ENCODE measurements around the gene HOXB6. TPM values are rescaled to one million over a fixed set of nuclear protein-coding genes. Genes with fewer than 3 reads are reported as not detected.

Gene HOXB6
- total RNA-seq, 1 donor from 2014 or later, result 2.0 TPM

GRCh38 chr17:48621410-48622392 lies 16.9 kb upstream of the HOXB6 start:
- DNase-seq (ENCODE audit: low spot score), result no peak

DNA sequence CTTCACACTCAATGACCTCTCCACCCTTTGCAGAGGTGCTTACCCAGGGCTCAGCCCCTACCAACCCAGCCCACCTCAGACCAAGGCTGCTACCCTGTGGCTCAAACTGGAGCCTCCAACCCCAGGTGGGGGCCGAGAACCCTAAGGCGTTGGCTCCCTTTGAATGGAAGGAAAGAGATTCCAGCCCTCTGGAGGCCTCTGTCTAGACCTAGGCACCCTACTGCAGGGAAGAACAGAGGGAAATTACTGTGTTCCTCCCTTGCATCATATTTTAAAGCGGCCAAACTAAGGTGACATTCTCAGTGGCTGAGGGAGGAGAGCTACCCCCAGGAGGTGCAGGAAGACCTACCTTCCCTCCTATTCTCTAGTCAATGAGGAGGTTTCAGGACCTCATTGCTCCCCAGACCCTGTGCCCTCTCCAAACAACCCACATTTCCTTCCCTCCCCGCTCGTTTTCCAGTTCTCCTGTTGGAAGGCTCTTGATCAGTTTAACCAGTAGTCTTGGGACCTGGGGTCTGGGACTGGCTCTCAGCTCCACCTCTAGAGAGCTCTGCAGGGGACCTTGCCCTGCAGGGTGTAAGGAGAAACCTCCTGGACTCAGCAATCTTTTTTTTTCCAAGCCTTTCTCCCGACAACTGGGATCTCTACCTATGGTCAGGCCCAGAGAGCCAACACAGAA lies 15.8 kb upstream of the HOXB6 start:
- DNase-seq (ENCODE audit: low spot score), result no peak

DNA sequence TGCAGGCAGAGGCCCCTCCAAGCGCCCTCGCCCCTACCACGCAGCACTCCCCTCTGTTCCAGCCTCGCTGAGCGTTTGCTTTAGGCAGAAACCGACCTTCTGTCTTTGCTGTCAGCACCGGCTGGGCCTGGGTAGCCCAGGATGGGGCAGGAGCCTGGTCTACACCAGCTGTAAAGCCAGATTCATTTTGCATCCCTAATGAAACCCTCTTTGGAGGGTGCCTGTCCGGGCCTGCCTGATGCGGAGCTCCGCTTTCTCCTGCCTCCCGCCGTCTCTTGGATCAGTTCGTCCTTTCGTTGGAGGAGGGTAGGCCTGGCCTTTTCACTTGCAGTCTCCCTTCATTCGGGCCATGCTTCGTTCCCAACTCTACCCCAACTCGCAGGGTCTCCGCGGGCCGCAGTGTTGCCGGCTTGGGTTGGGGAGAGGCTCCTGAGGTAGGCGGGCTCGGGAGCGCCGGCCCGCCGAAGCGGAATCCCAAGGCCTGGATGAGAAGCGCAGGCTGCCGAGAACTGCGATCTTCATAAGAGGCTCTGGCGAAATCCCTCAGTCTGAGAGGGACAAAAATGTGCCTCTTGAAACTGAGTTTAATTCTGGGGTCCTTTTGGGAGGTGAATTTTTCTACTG lies 15.2 kb upstream of the HOXB6 start:
- no peak for DNase-seq (ENCODE audit: low spot score)

DNA sequence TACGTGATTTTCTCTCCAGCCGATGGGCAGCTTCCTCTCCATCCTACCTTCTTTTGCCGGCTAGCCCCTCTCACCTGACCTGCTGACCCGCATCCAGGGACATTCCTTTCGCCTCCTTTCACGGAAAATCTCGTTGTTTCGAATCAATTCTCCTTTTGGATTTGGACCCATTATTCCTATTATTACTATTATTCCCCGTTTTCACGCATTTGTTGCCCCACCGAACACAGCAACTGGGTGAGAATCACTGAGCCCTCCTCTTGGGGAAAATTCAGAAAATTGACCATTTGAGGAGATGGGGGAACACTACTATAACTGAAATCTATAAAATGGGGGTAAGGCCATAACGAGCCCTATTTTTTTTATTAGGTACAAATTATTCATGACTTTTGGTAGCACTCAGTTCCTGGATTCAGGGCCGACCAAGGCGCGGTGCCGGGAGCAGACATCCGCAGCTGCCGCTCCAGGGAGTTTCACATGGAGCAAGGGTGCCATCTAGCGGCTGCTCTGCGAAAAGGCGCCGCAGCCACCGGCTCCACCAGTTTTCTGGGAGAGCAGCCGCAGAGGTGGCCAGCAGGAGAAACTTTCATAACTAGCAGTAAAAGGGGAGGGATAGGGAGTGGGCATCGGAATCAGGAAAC lies 13.6 kb upstream of the HOXB6 start:
- peak; percentile 89 for DNase-seq (ENCODE audit: low spot score)

DNA sequence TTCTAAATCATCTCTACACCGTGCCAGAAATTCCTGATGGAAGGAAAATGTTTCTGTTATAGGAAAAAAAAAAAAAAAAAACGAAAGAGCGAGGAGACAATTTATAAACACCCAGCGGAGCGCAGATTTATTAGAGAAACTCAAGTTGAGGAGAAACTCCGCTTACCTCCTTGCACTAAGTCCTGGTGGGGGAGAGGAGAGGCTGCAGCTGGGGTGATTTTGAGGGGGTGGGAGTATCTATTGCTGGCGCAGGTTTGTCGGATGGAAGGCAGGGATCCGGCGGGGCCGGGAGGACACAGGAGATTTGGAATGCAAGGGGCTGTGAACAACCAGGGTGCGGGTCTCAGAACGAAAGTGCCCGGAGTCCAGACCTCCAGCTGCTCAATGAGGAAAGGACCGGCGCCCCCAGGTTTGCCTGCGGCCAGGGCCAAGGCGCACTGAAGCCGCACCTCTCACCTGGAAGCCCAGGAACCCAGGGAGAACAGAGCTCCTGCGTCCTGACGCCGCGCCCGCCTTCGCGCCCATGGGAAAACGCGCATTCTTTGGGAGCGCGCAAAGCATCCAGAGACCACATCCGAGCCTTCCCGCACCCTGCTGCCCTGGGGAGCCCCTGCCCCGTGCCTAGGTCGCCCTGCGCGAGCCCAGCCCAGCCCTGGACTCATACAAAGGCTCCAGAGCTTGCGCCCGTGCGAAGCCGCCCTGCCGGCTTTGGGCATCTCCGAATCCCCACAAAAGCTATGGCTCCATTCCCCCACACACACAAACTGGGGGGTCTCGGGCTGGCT lies 12.9 kb upstream of the HOXB6 start:
- DNase-seq (ENCODE audit: low spot score), result no peak

DNA sequence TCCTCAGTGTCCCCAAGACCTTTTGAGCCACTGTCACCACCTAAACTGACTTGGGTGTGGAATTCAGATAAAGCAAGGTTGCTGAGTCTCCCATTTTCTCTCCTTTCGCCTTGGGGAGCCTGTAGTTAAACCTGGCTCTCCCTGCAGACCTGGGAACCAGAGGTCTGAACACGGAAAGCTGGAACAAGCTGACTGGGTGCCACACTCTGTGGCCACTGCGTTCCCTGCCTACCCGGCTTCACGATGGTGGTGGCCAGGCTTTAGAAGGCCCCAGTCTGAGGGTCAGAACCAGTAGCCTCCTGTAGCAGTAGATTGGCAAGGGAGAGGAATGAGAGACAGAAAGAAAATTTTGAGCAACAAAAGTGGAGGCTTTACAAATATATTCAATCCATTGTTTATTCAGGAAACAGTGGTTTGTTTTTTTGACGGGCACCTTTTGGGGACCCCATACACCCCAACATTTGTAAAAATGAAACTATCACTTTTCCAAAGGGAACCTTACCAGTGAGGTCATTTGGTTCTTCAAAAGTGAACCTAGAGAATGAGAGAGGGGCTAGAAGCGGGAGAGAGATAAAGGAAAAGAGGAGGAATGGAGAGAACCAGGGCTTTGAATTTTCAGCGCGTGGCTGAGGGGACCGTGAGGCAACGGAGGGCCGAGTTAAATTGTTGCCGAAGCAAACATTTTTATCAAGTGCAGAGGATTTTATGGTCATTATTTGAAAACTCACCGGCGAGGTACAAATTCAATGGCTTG lies 12.1 kb upstream of the HOXB6 start:
- DNase-seq (ENCODE audit: low spot score), result no peak

DNA sequence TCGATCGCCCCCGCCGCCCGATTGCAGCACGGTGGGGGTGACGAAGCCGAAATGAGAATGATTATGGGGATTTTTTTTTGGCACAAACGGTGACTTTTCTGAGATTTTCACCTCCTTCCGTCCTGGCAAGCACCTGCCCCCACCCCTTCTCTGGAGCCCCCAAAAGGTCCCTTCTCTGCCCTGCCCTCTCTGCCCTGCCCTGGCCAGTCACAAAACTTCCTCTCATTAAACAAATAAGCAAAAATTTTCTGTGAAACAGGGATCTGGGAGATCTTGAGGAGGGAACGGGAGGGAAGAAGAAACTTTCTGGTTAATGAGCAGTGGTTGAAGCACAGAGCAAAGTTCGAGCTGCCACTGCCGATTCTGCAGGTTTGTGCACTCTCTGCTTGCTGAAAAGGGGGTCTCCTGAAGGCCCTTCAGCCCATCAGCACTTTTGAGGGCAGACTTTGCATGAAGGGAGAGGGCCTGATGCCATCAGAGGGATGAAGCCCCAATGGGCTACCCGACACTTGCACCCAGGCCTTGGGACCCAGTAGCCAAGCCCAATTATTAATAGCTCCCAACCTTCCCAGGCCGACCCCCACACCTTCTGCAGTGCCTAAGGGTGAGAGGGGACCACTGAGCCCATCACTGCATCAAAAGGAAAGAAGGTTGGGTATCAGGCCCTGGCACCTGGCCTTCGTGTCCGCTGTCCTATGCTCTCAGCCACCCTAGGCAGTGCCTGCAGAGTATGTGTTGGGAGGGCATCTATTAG lies 11.4 kb upstream of the HOXB6 start:
- DNase-seq (ENCODE audit: low spot score), result no peak

DNA sequence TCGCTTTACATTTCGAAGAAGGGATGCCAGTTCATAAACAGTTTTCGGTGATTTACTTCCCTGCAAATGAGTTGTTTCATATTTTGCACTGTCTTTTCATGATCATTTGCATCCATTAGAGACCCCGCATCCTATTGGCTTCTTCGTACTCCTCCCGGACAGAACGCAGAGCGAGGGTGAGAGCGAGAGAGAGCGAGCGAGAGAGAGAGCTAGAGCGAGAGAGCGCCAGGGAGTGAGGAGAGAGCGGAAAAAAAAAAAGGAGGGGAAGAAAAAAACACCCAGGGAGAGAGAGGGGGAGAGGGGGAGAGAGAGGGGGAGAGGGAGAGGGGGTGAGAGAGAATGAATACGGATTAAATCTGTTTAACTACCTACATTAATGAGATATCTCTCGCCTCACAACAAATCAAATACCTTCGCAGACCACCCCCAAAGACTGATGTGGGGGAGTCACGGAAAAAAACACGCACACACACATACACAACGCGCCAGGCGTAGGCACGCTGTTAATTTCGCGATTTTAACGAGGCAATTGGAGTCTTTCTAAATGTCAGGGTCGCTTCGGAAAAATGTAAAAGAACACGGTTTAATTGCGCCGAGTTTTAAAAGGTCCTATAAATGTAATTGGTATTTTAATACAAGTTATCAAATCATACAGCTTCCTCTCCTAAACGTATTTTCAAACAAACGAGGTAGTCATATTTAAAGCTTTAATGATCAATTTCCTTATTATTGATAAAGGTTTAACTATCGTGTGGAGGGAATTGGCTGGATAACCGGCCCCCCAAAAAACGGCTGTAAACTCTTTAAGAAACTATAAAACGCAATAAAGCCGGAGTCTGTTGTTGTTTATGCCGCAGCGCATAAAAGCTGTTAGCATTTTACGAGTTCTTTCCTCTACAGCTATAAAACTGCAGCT lies 10.5 kb upstream of the HOXB6 start, which contains the start of gene HOXB8:
Gene HOXB8 (minus strand): TSS at position 246 of the 916 bp plus-strand sequence. CDS start 588 bp downstream, outside the sequence.
- DNase-seq (ENCODE audit: low spot score), result no peak

DNA sequence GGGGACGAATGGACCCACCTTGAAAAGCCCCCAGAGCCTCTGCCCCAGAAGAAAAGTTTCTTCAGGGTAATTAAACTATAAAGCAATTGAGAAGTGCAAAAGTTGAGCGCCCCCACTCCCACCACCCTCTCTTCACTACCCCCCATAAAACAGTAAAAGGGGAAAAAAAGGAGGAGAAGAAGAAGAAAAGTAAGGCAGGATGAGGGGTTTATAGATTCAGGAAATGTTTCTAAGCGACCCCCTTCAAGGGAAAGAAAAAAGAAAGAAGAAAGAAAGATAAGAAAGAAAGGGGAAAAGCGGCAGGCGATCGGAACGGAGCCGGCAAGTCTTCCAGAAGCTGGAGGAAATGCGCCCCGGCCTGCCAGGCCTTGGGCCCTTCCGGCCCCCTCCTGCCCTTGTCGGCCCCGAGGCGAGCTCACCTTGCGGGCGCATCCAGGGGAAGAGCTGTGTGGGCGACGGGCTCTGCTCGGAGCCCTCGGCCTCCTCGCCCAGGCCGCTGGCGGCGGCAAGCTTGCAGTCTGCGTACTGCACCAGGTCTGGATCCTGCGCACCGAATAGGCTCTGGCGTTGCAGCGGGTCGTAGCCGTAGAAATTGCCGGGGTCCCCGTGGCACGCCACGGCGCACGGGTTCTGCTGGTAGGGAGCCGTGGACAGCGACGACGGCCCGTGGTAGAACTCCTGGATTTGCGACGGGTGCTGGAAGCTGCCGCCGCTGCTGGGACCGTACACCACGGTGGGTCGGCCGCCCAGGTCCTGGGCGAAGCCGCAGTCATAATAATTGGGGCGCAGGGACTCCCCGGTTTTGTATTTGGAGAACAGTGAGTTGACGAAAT lies 9.3 kb upstream of the HOXB6 start:
- no peak for DNase-seq (ENCODE audit: low spot score)

DNA sequence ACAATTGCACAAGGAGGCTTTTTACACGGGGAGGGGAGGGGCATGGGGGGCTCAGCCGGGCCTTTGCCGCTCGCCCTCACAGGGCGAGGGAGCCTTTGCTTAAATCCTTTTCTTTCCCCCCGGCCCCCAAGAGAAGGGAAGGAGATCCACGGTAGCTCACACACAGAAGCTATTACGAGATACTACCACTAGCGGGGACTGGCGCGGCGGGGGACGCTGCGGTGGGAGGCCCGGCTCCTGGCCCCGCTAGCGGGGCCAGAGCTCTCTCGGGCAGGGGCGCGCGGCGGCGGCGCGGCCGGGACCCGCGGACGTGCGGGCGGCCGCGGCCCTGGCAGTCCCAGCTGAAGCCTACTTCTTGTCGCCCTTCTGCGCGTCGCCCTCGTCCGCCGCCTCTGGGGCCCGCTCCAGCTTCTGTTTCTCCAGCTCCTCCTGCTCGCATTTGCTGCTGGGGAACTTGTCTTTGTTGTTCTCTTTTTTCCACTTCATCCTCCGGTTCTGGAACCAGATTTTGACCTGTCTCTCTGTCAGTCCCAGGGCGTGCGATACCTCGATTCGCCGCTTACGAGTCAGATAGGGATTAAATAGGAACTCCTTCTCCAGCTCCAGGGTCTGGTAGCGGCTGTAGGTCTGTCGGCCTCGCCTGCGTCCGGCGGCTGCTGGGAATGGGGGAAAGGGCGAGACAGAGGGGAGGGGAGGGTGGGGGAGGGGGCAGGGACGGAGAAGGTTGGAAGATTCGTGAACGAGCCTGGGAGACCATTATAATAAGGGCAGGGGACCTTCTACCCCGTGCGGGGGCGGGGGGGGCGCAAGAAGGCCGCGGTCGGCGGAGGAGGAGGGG lies 8.3 kb upstream of the HOXB6 start:
- DNase-seq (ENCODE audit: low spot score), result no peak

DNA sequence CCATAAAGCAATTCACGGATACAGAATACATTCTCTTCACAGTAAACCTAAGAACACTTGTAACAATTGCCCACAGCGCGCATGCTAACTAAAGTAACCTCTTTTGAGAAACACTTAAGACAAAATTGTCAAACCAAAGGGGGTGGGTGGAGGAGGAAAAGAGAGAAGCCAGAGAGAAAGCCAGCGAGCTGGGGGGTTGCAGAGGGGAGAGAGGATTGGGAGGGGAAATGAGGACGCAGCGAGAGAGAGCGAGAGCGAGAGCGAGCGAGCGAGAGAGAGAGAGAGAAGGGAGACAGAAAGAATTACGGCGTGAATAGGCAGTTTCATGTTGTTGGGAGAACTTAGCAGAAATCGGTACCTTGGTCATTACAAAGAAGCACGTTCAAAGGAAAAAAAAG lies 7.7 kb upstream of the HOXB6 start:
- no peak for DNase-seq (ENCODE audit: low spot score)

DNA sequence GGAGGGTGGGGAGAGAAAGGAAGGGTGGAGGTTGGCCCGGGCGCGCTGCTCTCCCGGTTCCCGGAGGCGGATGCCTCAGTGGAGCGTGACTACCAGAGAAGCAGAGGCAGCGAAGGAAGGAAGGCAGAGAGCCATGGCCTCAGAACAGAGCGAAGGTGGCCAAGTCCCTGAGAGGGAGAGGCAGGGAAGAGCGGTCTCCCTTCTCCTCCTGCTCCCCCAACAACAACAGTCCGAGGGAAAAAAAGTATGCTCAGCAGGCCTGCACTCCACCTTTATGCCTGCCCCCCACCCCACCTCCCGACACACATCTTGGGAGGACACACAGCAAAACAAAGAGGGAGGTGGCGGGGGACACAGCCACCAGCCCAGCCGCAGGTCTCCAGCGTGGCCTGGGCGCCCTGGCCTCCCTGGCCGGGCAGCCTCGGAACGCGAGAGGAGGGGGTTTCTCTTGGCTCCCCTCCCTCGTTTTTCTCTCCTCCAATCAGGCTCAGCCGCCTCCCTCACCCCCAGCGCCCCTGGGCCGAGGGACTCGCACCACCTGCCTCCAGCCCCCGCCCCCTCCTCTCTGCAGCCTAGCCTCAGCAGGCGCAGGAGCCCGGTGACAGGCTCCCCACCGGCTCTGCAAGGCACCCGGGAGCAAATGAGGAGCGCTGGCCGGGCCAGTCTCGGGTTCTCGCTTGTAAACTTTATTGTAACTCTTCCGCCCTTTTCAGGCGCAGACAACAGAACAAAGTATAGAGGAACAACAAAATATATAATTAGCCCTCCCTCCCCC lies 7.1 kb upstream of the HOXB6 start:
- DNase-seq (ENCODE audit: low spot score), result no peak

DNA sequence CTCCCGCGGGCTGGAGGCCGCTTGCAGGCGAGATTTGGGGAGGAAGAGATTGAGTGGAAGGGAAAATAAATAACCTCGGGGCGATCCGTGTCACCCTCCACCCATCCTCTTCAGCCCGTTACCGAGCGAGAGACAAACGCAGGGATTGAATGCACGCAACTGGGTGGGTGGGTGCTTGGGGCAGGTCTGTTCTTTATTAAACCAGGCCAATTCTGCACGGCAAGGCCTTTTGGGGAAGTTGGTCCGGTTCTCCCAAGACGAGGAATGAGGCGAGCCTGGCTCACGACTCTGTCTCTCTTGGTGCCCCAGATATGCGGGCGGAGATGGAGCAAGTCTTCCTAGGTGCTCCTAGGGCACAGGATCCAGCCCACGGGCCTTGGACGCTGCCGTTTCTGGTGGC lies 6.4 kb upstream of the HOXB6 start:
- no peak for DNase-seq (ENCODE audit: low spot score)

- DNase-seq (ENCODE audit: low spot score), result peak; percentile 37
Observed at GRCh38 chr17:48610282-48611211, 5.8 kb upstream of the HOXB6 start, which contains the start of gene HOXB7. HOXB7 (minus strand) TSS chr17:48611017; CDS start chr17:48610918, 99 bp downstream.

All from mucosa of gallbladder (tissue), 1 donor.